Activated CD8-positive, alpha-beta T cell treated with anti-CD3 and anti-CD28 coated beads for 36 hours (primary cell): ENCODE data around the gene TMEM273. TPM values are rescaled to one million over a fixed set of nuclear protein-coding genes. Genes with fewer than 3 reads are reported as not detected.

Source experiments
- ATAC-seq: fragments of 200-7000 bp; cut with Tn5 transposase; one replicate; pipeline ENCODE4 v1.10.0; 2021; ENCODE audit warnings: mild to moderate bottlenecking, moderate library complexity
- CTCF ChIA-PET: fragments of 350-600 bp; sonication (Branson Sonifier 250); formaldehyde crosslinking; loops from one replicate; lab custom pipeline; 2021; ENCODE audit warnings: antibody characterized with exemption; lab: Charles Lee
- POLR2A ChIA-PET: fragments of 350-600 bp; sonication (Branson Sonifier 250); formaldehyde crosslinking; loops from one replicate; lab custom pipeline; 2021; ENCODE audit warnings: antibody characterized with exemption; lab: Charles Lee
- DNase-seq: peaks from one replicate; pipeline ENCODE4 v3.0.0-alpha.2; 2020
- H3K27ac Mint-ChIP-seq: one replicate; pipeline ENCODE4 v1.8.0; 2021; ENCODE audit warnings: mild to moderate bottlenecking, mixed read lengths
- H3K27me3 Mint-ChIP-seq: one replicate; pipeline ENCODE4 v1.8.0; 2021; ENCODE audit warnings: mixed read lengths
- H3K36me3 Mint-ChIP-seq: one replicate; pipeline ENCODE4 v1.8.0; 2021; ENCODE audit warnings: low read depth, mixed read lengths
- H3K4me1 Mint-ChIP-seq: one replicate; pipeline ENCODE4 v1.8.0; 2021; ENCODE audit warnings: low read depth, mixed read lengths
- H3K4me3 Mint-ChIP-seq: one replicate; pipeline ENCODE4 v1.8.0; 2021; ENCODE audit warnings: mild to moderate bottlenecking, moderate library complexity, mixed read lengths
- H3K9me3 Mint-ChIP-seq: one replicate; pipeline ENCODE4 v1.8.0; 2021; ENCODE audit warnings: mixed read lengths
- CTCF ChIP-seq: fragments of 200-600 bp; IDR thresholded peaks from one replicate; pipeline ENCODE4 v1.8.0; 2022; ENCODE audit warnings: antibody characterized with exemption, mild to moderate bottlenecking
- intact Hi-C: fragments of 100-400 bp; cut with micrococcal nuclease; formaldehyde crosslinking; loops from one replicate; pipeline ENCODE4 v1.10.0; 2022
- total RNA-seq, 2 experiments: library from RNA; stranded (reverse); gene quantifications; one replicate each; pipeline ENCODE4 v1.2.3, GENCODE V29; 2021

TMEM273 gene
- total RNA-seq, 2 experiments from 2014 or later = 16.6 to 19.0 TPM

DNA sequence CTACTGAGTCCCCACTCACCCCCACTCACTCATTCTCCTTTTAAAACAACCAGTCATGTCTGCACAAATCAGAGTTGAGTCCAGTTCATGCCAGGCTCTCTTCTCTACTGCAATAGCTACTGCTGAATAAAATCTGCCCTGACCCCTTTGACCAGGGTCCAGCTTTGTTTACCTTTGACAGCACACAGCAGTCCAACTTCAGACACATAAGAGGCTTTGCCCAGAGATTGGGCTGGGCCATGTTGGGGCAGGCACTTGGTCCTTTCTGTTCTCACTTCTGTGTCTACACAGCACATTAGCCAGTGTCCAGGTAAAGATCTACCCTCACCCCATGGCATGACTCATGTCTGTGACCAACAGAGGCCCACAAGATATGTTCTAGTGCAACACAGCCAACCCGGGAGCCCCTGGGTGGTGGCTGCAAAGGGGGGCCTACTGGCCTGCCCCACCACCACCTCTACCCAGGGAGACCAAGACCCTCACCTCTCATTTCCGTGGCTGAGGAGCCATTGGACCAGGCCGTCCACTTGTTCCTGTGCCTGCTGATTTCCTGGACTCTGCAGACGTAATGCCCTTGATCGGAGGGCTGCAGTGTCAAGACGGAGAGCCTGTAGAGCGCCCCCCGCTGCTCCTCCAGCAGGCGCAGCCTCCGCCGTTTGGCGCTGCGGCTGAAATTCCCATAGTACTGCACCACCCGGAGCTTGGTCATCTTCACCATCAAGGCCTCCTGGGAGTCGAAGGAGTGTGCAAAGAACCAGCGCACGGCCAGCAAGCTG, 80.9 kb downstream of the TMEM273 start:
- H3K27ac Mint-ChIP-seq = no peak overlapping the region
- ChIA-PET CTCF (no interaction called here), POLR2A (no interaction called here)

DNA sequence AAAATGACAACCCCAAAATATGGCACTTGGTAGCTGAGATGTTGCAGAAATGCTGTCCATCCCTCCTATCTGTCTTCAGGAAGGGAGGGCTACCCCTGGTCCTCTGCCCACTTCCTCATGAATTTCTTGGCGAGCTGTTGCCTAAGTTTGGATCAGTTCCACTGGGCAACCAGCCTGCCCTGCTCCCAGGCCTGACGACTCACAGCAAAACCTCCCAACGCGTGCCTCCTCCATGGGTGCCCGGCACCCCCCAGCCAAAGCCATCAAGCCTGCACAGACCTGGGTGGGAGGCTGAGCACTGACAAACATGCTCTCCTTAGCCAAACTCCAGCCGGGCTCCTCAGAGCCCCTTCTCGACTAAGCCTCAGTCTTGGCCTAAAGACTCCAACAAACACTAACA, 81.7 kb downstream of the TMEM273 start:
- no peaks in the 10 kb centered on the region for H3K36me3 Mint-ChIP-seq
- intact Hi-C loops = no loop called here

More for the DNA sequence above, 80.9 kb downstream of the TMEM273 start:
- ATAC-seq = no peak
- DNase-seq = no peak
- Mint-ChIP-seq H3K4me1 (no peaks in the 10 kb centered on the region), H3K27me3 (peaks cover 10% of the 10 kb centered on the region), H3K9me3 (no peaks in the 10 kb centered on the region), H3K4me3 (no peak overlapping the region), H3K36me3 (no peaks in the 10 kb centered on the region)
- TF ChIP-seq CTCF = no peak
- intact Hi-C loops = no loop called here

DNA sequence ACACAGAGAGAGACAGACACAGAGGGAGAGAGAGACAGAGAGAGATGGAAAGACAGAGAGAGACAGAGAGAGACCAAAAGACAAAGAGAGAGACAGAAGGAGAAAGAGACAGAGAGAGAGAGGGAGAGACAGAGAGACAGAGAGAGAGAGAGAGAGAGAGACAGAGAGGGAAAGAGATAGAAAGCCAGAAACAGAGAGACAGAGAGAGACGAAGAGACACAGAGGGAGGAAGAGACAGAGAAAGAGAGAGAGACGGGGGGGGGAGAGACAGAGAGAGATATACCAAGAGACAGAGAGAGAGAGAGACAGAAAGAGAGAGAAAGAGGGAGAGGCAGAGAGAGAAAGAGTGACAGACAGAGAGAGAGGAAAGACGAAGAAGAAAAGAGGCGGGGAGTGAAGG, 83.1 kb downstream of the TMEM273 start:
- ChIA-PET POLR2A (no interaction called here), CTCF (no interaction called here)
- H3K9me3 Mint-ChIP-seq = no peaks in the 10 kb centered on the region
- H3K4me3 Mint-ChIP-seq = no peak overlapping the region
- no peak for TF ChIP-seq CTCF
- H3K27ac Mint-ChIP-seq = no peak overlapping the region
- H3K36me3 Mint-ChIP-seq = no peaks in the 10 kb centered on the region
- DNase-seq = no peak
- intact Hi-C loops = no loop called here
- no peaks in the 10 kb centered on the region for H3K4me1 Mint-ChIP-seq
- peaks cover 9% of the 10 kb centered on the region for H3K27me3 Mint-ChIP-seq
- no peak for ATAC-seq

More for the DNA sequence above, 81.7 kb downstream of the TMEM273 start:
- DNase-seq (no peak), ATAC-seq (no peak)
- Mint-ChIP-seq H3K4me1 (no peaks in the 10 kb centered on the region), H3K4me3 (no peak overlapping the region), H3K27me3 (peaks cover 9% of the 10 kb centered on the region), H3K9me3 (no peaks in the 10 kb centered on the region), H3K27ac (no peak overlapping the region)
- CTCF ChIA-PET = no interaction called here
- no peak for TF ChIP-seq CTCF
- POLR2A ChIA-PET = no interaction called here

Other genes starting within 250 kb of the TMEM273 start
- not detected for gene LRRC18, start 248.6 kb downstream of the TMEM273 start, total RNA-seq
- under 1 TPM; 0.04 to 0.09 TPM for gene VSTM4, start 72.9 kb downstream of the TMEM273 start, total RNA-seq
- not detected for gene FAM170B, start 54.4 kb downstream of the TMEM273 start, total RNA-seq
- not detected for gene C10orf71, start 110.8 kb upstream of the TMEM273 start, total RNA-seq
- not detected for gene DRGX, start 207.7 kb upstream of the TMEM273 start, total RNA-seq